IMR-90 (cell line): Measurements from ENCODE around the gene PID1. TPM values are rescaled to one million over a fixed set of nuclear protein-coding genes. Genes with fewer than 3 reads are reported as not detected.

Source experiments
- ATAC-seq: fragments of 200-7000 bp; cut with Tn5 transposase; 2 replicates; pipeline ENCODE4 v1.9.1; 2020; ENCODE audit warnings: low read depth, mild to moderate bottlenecking, moderate library complexity
- BruUV-seq: library from RNA; stranded (reverse); fragments of 400-500 nt; replicated peaks from 2 replicates; lab custom pipeline; 2021; lab: Mats Ljungman, UMichigan
- CTCF ChIA-PET: fragments of 300-600 bp; formaldehyde crosslinking; extraction: SDS; loops from one replicate; lab custom pipeline; 2021; ENCODE audit warnings: antibody characterized with exemption; lab: Yijun Ruan, JAX
- POLR2A ChIA-PET: fragments of 300-600 bp; sonication (Branson Sonifier 250); formaldehyde crosslinking; loops from one replicate; lab custom pipeline; 2022; ENCODE audit warnings: antibody characterized with exemption; ENCODE audit not compliant: unreplicated experiment; lab: Charles Lee
- DNase-seq: peaks from one replicate; pipeline ENCODE4 v3.0.0; 2013
- H2AFZ ChIP-seq: replicated peaks from 2 replicates; pipeline ENCODE3; 2013; ENCODE audit warnings: low read length, mild to moderate bottlenecking; ENCODE audit not compliant: poor library complexity
- H2AK5ac ChIP-seq: 2 replicates; pipeline ENCODE4 v1.6.1; 2013; ENCODE audit warnings: low read depth, low read length, inconsistent platforms
- H2AK9ac ChIP-seq: replicated peaks from 2 replicates; pipeline ENCODE3; 2013; ENCODE audit warnings: mild to moderate bottlenecking, low read depth, low read length, moderate library complexity; ENCODE audit not compliant: poor library complexity
- H2BK120ac ChIP-seq: 2 replicates; pipeline ENCODE4 v1.6.1; 2013; ENCODE audit warnings: low read depth, low read length, inconsistent platforms
- H2BK15ac ChIP-seq: 3 replicates; pipeline ENCODE4 v1.6.1; 2013; ENCODE audit warnings: low read depth, low read length, inconsistent platforms
- H2BK20ac ChIP-seq: 2 replicates; pipeline ENCODE4 v1.6.1; 2013; ENCODE audit warnings: low read depth, mild to moderate bottlenecking, inconsistent platforms, low read length, moderate library complexity
- H2BK5ac ChIP-seq: 2 replicates; pipeline ENCODE4 v1.6.1; 2013; ENCODE audit warnings: mild to moderate bottlenecking, low read depth, low read length, inconsistent platforms; ENCODE audit not compliant: poor library complexity, severe bottlenecking
- H3K14ac ChIP-seq: replicated peaks from 2 replicates; pipeline ENCODE4 v1.6.1; 2013; ENCODE audit warnings: low read depth, low read length, inconsistent platforms
- H3K18ac ChIP-seq: 2 replicates; pipeline ENCODE4 v1.6.1; 2013; ENCODE audit warnings: low read depth, low read length, control low read depth
- H3K23ac ChIP-seq: 2 replicates; pipeline ENCODE4 v1.6.1; 2013; ENCODE audit warnings: low read depth, low read length, inconsistent platforms
- H3K27ac ChIP-seq: 2 replicates; pipeline ENCODE4 v1.5.1; 2013; ENCODE audit warnings: mild to moderate bottlenecking, control low read depth, low read length; ENCODE audit not compliant: insufficient read depth
- H3K27me3 ChIP-seq: 2 replicates; pipeline ENCODE4 v1.6.1; 2013; ENCODE audit warnings: low read length; ENCODE audit not compliant: control insufficient read depth, insufficient read depth
- H3K36me3 ChIP-seq: 2 replicates; pipeline ENCODE4 v1.6.1; 2013; ENCODE audit warnings: low read length, mixed read lengths; ENCODE audit not compliant: control insufficient read depth, insufficient read depth
- H3K4ac ChIP-seq: 2 replicates; pipeline ENCODE4 v1.6.1; 2013; ENCODE audit warnings: low read depth, low read length, inconsistent platforms
- H3K4me1 ChIP-seq: 2 replicates; pipeline ENCODE4 v1.6.1; 2013; ENCODE audit warnings: low read length, mixed read lengths; ENCODE audit not compliant: control insufficient read depth, insufficient read depth
- H3K4me2 ChIP-seq: 2 replicates; pipeline ENCODE4 v1.6.1; 2013; ENCODE audit warnings: low read depth, mild to moderate bottlenecking, control low read depth, low read length, moderate library complexity
- H3K4me3 ChIP-seq: 2 replicates; pipeline ENCODE4 v1.5.1; 2013; ENCODE audit warnings: low read depth, mild to moderate bottlenecking, control low read depth, low read length, moderate library complexity; ENCODE audit not compliant: insufficient read depth
- H3K56ac ChIP-seq: 2 replicates; pipeline ENCODE4 v1.6.1; 2013; ENCODE audit warnings: low read length, inconsistent platforms; ENCODE audit not compliant: insufficient read depth; ENCODE audit errors: extremely low read depth
- H3K79me1 ChIP-seq, 2 experiments: 2 replicates each; pipeline ENCODE4 v1.6.1; 2013; ENCODE audit warnings: low read length in 2 of 2, inconsistent platforms in 1 of 2, low read depth in 1 of 2
- H3K9ac ChIP-seq: 2 replicates; pipeline ENCODE4 v1.6.1; 2013; ENCODE audit warnings: low read depth, low read length, control low read depth
- H3K9me1 ChIP-seq: 2 replicates; pipeline ENCODE4 v1.6.1; 2013; ENCODE audit warnings: low read length, inconsistent platforms; ENCODE audit not compliant: insufficient read depth
- H3K9me3 ChIP-seq: 2 replicates; pipeline ENCODE4 v1.6.1; 2013; ENCODE audit warnings: low read length; ENCODE audit not compliant: control insufficient read depth, insufficient read depth
- H4K20me1 ChIP-seq: 2 replicates; pipeline ENCODE4 v1.6.1; 2013; ENCODE audit warnings: low read length, inconsistent platforms; ENCODE audit not compliant: insufficient read depth
- H4K5ac ChIP-seq: 2 replicates; pipeline ENCODE4 v1.6.1; 2013; ENCODE audit warnings: mild to moderate bottlenecking, low read depth, low read length, control low read depth
- H4K8ac ChIP-seq, 2 experiments: 2 replicates each; pipeline ENCODE4 v1.6.1; 2013; ENCODE audit warnings: low read depth in 2 of 2, low read length in 2 of 2, control low read depth in 1 of 2, inconsistent platforms in 1 of 2
- H4K91ac ChIP-seq: 2 replicates; pipeline ENCODE4 v1.6.1; 2013; ENCODE audit warnings: low read depth, low read length, inconsistent platforms; ENCODE audit not compliant: insufficient read depth
- BHLHE40 ChIP-seq: fragments of 150-350 bp; IDR thresholded peaks from 2 replicates; pipeline ENCODE4 v1.6.1; 2016; ENCODE audit warnings: mild to moderate bottlenecking, low read depth, low read length
- CEBPB ChIP-seq: IDR thresholded peaks from 2 replicates; pipeline ENCODE4 v1.6.1; 2012; ENCODE audit warnings: low read depth, low read length, improper control_type of control experiment
- CHD1 ChIP-seq: IDR thresholded peaks from 2 replicates; pipeline ENCODE4 v1.6.1; 2012; ENCODE audit warnings: low read depth, low read length, improper control_type of control experiment
- FOS ChIP-seq: fragments of 150-350 bp; IDR thresholded peaks from 2 replicates; pipeline ENCODE4 v1.6.1; 2016; ENCODE audit warnings: low read depth, low read length
- MAFK ChIP-seq: IDR thresholded peaks from 2 replicates; pipeline ENCODE4 v1.6.1; 2012; ENCODE audit warnings: low read depth, low read length, improper control_type of control experiment
- MAZ ChIP-seq: IDR thresholded peaks from 2 replicates; pipeline ENCODE4 v1.6.1; 2012; ENCODE audit warnings: low read depth, mild to moderate bottlenecking, low read length, improper control_type of control experiment, moderate library complexity, borderline replicate concordance
- MXI1 ChIP-seq: IDR thresholded peaks from 2 replicates; pipeline ENCODE4 v1.6.1; 2012; ENCODE audit warnings: low read depth, mild to moderate bottlenecking, low read length, moderate library complexity, borderline replicate concordance
- NFE2L2 ChIP-seq: fragments of 150-350 bp; IDR thresholded peaks from 2 replicates; pipeline ENCODE4 v1.6.1; 2016; ENCODE audit warnings: low read depth, mild to moderate bottlenecking, low read length
- RAD21 ChIP-seq: IDR thresholded peaks from 2 replicates; pipeline ENCODE4 v1.6.1; 2012; ENCODE audit warnings: low read length, improper control_type of control experiment
- RCOR1 ChIP-seq: IDR thresholded peaks from 2 replicates; pipeline ENCODE4 v1.6.1; 2012; ENCODE audit warnings: mild to moderate bottlenecking, low read length, improper control_type of control experiment; ENCODE audit not compliant: insufficient replicate concordance
- RFX5 ChIP-seq: IDR thresholded peaks from 2 replicates; pipeline ENCODE4 v1.8.0; 2012; ENCODE audit warnings: low read depth, mild to moderate bottlenecking, low read length, moderate library complexity
- SMC3 ChIP-seq: fragments of 150-350 bp; IDR thresholded peaks from 2 replicates; pipeline ENCODE4 v1.6.1; 2016; ENCODE audit warnings: low read depth, mild to moderate bottlenecking, antibody characterized with exemption, low read length, moderate library complexity
- USF2 ChIP-seq: fragments of 150-350 bp; IDR thresholded peaks from 2 replicates; pipeline ENCODE4 v1.6.1; 2017; ENCODE audit warnings: mild to moderate bottlenecking, antibody characterized with exemption, low read length, low read depth
- WGBS, 2 experiments: methylation state at CpG; one replicate each; pipeline versions ENCODE4 v1.1.5 to v1.1.7; 2013; ENCODE audit warnings: missing lambda C conversion rate in 2 of 2; ENCODE audit not compliant: insufficient read length in 1 of 2; ENCODE audit errors: extremely low coverage in 2 of 2; 5-methylcytosine and 5-hydroxymethylcytosine counted together
- dilution Hi-C: fragments of 300-500 bp; cut with HindIII; formaldehyde crosslinking; loops from one replicate; pipeline ENCODE4 v1.14.3; 2018; ENCODE audit warnings: low sequenced_read_pairs; ENCODE audit not compliant: unreplicated experiment
- in situ Hi-C: fragments of 300-500 bp; cut with MboI; formaldehyde crosslinking; loops from 3 replicates; pipeline ENCODE4 v1.14.3; 2019; ENCODE audit warnings: low sequenced_read_pairs, inconsistent platforms, mixed read lengths
- intact Hi-C: fragments of 100-400 bp; cut with micrococcal nuclease; formaldehyde crosslinking; loops from 2 replicates; pipeline ENCODE4 v1.10.0; 2022
- polyA plus RNA-seq, 3 experiments: library from polyadenylated mRNA; depleted of rRNA; stranded (reverse); fragments of >200 nt; gene quantifications; 2 replicates each; pipeline ENCODE4 v1.2.3, GENCODE V29; 2012; ENCODE audit warnings: low replicate concordance in 1 of 3
- total RNA-seq: library from RNA; depleted of rRNA; stranded (reverse); fragments of >200 nt; gene quantifications from 2 replicates; pipeline ENCODE4 v1.2.3, GENCODE V29; 2012
- TF ChIP-seq, protein P1 (sequence below): fragments of 150-350 bp; IDR thresholded peaks from 2 replicates; pipeline ENCODE4 v1.6.1; 2016; ENCODE audit warnings: low read depth, mild to moderate bottlenecking, low read length, moderate library complexity, borderline replicate concordance
- TF ChIP-seq, protein P2 (sequence below): conservative IDR thresholded peaks from 2 replicates; pipeline ENCODE4 v1.5.1; 2012; ENCODE audit warnings: mild to moderate bottlenecking, low read depth, low read length, improper control_type of control experiment

PID1 gene
- total and polyA plus RNA-seq, 2 of the 4 experiments (the other 2 are of a cell fraction) = 0.90 to 1.9 TPM

DNA sequence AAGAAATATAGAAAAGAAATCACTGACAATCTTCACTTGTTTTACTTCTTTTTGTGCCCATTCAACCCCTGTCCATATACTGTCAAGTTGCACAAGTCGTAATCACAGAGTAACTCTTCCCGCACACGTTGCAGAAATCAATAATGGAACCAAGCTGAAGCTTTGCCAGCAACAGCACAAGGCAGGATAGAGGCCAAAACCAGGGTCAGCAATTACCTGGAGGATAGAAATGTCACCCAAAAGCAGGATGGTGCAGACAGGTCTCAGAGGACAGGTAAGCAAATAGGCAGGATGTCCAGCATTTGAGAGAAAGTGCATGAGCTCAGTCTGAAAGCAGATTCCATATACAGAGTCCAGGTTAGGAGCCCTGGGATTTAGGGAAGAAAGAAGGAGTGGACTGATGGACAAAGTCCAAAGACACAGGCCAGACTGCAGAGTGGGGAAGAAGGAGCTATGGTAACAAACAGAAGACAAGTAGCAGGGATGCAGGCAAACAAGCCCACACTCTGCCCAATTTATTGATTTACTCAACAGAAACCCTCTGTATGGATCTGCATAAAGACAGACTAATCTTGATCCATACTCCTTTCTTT lies 52.7 kb downstream of the PID1 start:
- 50% methylated on average over 1 of the region's 3 CpGs; no CpG with 5 or more reads in 1 of the 2 experiments for WGBS, 2 experiments
- Histone ChIP-seq H3K9me1 (no peaks in the 10 kb centered on the region), H4K5ac (no peak overlapping the region), H2AK9ac (no peak overlapping the region), H3K27me3 (no peaks in the 10 kb centered on the region), H2AK5ac (no peak overlapping the region), H3K4me3 (no peak overlapping the region), H3K9ac (no peak overlapping the region), H3K79me1 (no peaks in the 10 kb centered on the region), H2BK15ac (no peak overlapping the region), H3K14ac (no peak overlapping the region), H3K36me3 (no peaks in the 10 kb centered on the region), H2BK5ac (no peak overlapping the region), H3K9me3 (peaks cover 15% of the 10 kb centered on the region), H3K23ac (no peak overlapping the region), H3K56ac (no peak overlapping the region), H3K18ac (no peak overlapping the region), H4K8ac (no peak overlapping the region), H3K4me1 (no peaks in the 10 kb centered on the region), H3K4ac (no peak overlapping the region), H3K27ac (no peak overlapping the region), H4K91ac (no peak overlapping the region), H4K20me1 (no peaks in the 10 kb centered on the region), H2BK120ac (no peak overlapping the region), H2AFZ (no peak overlapping the region), H2BK20ac (no peak overlapping the region), H3K4me2 (no peak overlapping the region)
- BruUV-seq = no TSS peak
- dilution Hi-C loops = no loop called here
- ATAC-seq (no peak), DNase-seq (no peak)
- TF ChIP-seq MAFK (no peak), MAZ (no peak), CHD1 (no peak), MXI1 (no peak), USF2 (no peak), FOS (no peak), RAD21 (no peak), CEBPB (no peak), SMC3 (no peak), RFX5 (no peak), BHLHE40 (no peak), RCOR1 (no peak), NFE2L2 (no peak)
- TF ChIP-seq, protein P1, sequence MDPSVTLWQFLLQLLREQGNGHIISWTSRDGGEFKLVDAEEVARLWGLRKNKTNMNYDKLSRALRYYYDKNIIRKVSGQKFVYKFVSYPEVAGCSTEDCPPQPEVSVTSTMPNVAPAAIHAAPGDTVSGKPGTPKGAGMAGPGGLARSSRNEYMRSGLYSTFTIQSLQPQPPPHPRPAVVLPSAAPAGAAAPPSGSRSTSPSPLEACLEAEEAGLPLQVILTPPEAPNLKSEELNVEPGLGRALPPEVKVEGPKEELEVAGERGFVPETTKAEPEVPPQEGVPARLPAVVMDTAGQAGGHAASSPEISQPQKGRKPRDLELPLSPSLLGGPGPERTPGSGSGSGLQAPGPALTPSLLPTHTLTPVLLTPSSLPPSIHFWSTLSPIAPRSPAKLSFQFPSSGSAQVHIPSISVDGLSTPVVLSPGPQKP = no peak
- TF ChIP-seq, protein P2, sequence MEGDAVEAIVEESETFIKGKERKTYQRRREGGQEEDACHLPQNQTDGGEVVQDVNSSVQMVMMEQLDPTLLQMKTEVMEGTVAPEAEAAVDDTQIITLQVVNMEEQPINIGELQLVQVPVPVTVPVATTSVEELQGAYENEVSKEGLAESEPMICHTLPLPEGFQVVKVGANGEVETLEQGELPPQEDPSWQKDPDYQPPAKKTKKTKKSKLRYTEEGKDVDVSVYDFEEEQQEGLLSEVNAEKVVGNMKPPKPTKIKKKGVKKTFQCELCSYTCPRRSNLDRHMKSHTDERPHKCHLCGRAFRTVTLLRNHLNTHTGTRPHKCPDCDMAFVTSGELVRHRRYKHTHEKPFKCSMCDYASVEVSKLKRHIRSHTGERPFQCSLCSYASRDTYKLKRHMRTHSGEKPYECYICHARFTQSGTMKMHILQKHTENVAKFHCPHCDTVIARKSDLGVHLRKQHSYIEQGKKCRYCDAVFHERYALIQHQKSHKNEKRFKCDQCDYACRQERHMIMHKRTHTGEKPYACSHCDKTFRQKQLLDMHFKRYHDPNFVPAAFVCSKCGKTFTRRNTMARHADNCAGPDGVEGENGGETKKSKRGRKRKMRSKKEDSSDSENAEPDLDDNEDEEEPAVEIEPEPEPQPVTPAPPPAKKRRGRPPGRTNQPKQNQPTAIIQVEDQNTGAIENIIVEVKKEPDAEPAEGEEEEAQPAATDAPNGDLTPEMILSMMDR = no peak
- CTCF ChIA-PET = no interaction called here
- intact Hi-C loops = no loop called here
- in situ Hi-C loops = no loop called here
- POLR2A ChIA-PET = no interaction called here
